HTR-8/SVneo (cell line): ENCODE results near the gene CEP55.

Source experiments
- DNase-seq: peaks from one replicate; pipeline ENCODE4 v3.0.0; 2011; ENCODE audit warnings: low spot score, mixed read lengths; ENCODE audit not compliant: insufficient read length
- FAIRE-seq: peaks from 2 replicates; lab custom pipeline; 2011; peaks lifted over from hg19 to GRCh38; lab: Jason Lieb, UNC

The CEP55 gene

DNA sequence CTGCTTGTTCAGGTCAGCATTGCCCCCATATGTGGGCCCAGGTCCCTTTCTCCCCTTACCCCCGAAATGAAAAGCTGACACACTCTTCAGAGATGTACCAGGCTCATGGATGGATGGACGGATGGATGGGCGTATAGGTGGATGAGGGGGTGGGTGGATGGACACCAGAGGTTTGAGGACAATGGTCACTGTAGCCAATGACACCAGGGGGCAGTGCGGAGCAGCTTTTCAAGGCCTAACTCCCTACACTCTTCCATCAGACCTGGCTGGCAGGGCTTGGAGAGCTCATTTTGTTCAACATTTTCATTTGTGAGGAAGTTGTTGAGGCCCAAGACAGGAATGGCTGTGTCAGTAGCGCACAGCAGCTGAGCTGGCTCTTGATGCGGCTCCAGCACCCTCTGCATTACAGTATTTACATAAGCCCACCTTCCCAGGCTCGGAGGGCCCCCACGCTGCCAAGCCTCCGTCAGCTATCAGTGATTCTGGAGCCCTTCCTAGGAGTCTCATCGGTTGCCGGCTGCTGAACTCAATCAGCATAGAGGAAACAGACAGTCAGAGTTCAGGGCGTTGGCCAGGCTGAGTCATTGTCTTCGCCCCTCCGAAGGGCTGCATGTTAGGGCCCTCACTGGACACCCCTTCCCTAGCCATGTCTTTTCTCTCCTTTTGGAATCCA lies 58.5 kb downstream of the CEP55 start:
- FAIRE-seq (peak; percentile 95), DNase-seq (peak; percentile 84)

DNA sequence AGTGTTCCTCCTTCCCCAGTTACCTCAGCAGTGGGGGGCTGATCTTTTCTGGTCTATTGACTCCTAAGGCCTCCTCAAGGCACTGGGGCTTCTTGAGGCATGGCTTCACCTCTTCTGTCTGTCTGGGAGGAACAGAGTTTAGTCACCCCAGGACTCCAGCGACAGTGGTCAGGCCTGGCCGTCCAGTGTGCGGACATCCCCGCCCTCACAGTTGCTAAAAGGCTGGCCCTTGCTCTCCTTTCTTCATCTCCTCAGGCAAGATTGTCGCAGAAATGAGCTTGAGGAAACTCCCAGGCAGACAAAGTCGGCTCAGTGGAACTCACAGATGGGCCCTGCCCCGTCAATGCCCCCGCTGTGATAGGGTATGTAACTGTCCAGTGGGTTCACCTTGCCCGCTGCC lies 63.1 kb downstream of the CEP55 start:
- DNase-seq (no peak), FAIRE-seq (no peak)

DNA sequence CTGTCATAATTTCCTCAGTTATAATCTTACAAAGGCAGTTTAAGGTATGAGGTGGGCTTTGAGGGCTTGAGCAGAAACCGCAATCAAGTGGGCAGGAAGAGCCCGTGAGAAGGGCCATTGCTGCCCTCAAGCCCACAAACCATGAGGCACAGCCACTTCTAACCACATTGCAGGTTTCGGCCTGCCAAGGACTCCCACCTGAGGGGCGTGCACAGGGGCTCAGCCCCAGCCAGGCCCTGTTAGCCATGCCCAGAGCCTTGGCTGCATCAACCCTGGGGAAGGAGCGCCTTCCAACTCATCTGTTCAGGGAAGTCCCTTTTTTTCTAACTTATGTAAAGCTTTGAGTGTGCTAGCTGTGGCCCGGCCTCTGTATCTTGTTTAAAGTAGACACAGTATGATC lies 64.1 kb downstream of the CEP55 start:
- FAIRE-seq (no peak), DNase-seq (no peak)

DNA sequence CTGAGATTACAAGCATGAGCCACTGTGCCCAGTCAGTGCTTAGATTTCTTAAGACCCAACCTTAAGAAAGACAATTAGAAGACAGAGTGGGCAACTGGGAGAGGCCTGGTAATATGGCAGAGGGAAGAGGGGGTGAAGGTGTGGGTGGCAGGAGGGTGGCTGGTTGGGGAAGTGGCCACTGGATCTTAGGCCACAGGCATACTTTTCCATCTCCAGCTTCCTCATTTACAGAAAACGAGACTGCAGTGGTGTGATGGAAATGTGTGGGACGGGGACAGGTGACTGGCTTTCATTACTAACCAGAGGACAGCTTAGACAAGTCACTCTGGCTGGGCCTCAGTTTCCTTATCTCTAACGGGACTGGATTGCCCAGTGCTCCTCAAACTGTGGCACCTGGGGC lies 69.0 kb downstream of the CEP55 start:
- DNase-seq (no peak), FAIRE-seq (no peak)

DNA sequence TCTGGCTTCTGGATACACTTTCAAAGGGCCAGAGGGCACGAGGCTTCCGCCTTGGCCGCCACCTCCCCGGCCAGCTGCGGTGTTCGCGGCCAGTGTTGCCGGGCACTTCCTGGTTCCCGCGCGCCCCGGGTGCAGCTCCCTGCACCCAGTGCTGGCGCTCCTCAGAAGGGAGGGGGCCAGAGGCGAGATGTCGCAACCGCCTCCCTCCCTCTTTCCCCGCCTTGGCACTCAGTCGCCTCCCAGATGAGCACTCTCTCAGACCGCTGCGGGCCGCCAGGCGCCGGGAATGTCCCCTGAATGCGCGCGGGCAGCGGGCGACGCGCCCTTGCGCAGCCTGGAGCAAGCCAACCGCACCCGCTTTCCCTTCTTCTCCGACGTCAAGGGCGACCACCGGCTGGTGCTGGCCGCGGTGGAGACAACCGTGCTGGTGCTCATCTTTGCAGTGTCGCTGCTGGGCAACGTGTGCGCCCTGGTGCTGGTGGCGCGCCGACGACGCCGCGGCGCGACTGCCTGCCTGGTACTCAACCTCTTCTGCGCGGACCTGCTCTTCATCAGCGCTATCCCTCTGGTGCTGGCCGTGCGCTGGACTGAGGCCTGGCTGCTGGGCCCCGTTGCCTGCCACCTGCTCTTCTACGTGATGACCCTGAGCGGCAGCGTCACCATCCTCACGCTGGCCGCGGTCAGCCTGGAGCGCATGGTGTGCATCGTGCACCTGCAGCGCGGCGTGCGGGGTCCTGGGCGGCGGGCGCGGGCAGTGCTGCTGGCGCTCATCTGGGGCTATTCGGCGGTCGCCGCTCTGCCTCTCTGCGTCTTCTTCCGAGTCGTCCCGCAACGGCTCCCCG lies 70.2 kb downstream of the CEP55 start, which contains the start of gene FFAR4:
Gene FFAR4, plus strand, starts transcription at position 231 of the 842 bp plus-strand sequence. Its CDS starts 56 bp downstream, at position 287.
- DNase-seq (peak; percentile 45), FAIRE-seq (peak; percentile 63)

DNA sequence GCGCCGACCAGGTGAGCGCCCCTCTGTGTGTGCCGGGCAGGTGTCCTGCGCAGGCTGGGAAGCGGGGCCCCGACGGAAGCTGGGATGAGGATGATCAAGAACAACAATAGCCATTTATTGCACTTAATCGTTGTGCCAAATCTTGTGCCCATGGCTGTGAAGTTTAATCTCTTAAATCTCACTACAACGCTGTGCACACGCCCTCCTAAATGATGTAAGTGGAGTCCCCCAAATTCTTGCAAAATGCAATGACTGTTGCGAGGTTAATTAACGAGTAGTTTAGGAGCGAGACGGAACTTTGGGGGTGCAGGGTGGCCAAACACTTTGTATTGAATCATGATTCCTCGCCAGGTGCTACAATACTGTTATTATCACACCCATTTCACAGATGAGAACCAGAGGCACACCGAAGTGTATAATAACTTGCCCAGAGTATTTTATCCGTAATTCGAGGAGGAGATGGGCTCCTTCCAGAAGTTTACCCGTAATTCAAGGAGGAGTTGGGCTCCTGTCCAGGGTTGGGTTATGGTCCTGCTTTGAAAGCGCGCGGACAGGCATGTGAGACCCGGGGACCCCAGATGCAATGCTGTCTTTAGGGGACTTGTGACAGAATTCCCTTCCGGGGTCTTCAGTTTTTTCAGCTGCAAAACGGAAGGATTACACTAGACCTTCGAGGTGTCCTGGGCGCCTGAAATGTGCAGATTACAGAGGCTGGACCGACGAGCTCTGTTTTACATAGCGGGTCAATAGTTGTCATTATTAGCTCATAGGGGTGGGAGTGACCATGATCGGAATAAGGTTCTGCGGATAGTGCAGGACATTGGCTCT lies 71.1 kb downstream of the CEP55 start:
- FAIRE-seq, result no peak

DNA sequence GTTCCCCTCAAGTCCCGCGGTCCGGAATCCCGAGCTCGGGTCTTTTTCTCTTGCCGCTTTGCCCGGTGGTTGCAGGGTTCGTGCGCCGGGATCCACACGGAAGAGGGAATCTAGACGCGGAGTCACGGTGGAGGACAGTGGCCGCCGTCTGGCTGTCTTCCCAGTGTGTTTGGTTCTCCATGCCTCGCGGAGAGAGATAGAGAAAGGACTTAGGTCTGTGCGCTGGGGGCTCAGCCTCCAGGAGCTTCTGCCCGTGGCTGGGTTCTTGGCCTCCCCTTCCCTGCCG lies 71.6 kb downstream of the CEP55 start:
- DNase-seq (no peak), FAIRE-seq (no peak)

More for the DNA sequence above, 71.1 kb downstream of the CEP55 start:
- no peak for DNase-seq

DNA sequence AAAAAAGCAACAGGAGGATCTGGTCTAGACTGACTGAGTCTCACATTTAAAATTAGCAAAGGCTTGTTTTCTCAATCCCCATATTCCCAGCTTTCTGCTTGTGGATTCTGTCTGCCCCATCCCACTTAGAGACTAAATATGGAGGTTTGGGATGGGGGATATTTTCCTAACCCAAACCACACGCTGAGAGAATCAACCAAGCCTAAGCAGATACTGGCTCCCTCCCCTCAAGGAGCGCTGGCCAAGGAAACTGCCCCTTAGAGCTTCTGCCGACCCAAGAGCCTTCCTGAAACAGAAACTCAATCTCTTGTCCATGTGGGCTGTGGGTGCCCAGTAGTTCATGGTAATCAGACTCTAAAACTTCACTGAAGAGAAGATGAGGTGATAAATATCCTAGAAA lies 74.0 kb downstream of the CEP55 start:
- FAIRE-seq (no peak), DNase-seq (no peak)

DNA sequence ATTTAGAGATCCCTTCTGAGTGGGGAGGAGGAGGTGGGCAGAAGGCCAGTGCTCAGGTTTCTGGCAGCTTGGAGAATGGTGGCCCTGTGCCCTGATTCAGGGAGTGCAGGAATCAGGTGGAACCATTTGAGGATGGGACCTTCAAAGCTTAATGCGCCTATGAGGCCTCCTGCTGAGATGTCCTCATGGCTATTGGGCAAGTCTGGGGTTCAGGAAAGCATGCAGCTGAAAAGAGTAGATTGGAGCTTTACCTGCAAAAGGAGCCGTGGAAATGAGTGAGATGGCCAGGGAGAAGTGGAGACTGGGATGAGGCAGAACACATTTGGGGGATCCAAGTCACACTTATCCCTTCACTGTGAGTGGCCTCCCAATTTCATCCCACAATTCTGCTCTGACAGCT lies 76.2 kb downstream of the CEP55 start:
- FAIRE-seq, result no peak
- DNase-seq, result no peak

DNA sequence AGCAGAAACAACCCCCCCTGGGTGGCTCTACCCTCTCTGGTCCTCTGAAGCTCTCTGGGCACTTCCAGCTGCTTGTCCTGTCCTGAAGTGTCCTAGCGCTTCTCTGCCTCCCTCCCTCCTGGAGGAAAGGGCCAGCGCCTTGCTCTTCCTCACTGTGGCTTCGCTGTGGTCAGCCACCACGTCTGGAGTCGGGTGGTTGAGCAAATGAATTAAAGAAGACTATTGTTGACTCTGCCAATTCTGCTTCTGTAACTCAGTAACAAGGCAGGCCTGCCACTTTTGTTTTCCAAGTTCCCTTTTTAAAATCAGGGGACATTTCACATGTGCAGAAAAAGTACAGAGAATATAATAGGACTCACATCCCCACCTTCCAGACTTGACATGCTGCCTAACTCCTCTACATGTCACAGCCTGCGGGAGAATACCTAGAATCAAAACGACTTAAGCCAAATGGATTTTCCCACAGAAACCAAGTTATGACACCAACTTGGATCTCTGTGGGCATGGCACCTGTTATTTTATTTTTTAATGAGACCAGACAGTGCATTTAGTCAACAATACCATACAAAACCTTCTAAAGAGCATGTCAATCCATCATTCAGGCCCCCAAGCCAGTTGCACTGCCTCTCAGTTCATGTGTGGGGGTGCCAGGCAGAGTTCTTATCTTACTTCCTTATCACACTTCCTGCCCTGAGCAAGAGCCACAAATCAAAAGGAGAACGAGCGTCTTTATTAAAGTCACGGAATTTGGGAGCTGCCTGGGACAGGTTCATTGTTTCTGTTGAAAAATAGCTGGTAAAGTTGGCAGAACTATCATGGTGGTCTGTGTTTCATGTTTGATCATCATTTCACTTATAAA lies 76.9 kb downstream of the CEP55 start:
- FAIRE-seq (no peak), DNase-seq (no peak)

DNA sequence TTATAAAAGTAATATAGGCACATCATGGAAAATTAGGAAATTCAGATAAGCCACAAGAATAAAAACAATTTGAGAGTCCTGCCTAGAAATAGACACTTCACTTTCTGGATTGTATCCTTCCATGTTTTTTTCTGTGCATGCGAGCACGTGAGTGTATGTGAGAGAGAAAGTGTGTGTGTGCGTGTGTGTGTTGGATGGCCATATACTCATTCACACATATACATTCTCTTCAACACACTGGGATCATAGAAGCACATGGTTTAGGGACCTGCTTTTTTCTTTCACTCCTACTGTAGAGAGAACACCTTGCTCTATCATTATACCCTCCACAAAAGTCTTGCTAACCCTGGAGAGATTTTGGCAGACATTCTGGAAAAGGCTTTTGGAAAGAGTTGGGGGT lies 77.5 kb downstream of the CEP55 start:
- FAIRE-seq (no peak), DNase-seq (no peak)

DNA sequence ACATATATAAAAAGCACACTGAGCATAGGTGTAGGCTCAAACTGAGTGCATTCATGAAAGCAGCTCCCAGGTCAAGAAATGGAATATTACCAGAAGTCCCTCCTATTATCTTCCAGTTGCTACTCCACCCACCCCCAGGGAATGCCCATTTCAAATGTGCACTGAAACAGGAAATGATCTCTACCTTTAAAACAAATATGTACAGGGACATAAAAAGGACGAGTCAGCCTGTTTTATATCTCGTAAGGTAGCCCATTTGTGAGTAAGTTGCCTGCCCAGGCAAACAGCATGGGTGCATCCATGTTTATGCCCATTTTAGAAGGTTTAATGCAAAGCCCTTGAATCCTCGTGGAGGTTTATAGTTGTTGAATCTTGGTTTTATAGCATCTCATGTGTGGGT lies 80.5 kb downstream of the CEP55 start:
- DNase-seq, result no peak

DNA sequence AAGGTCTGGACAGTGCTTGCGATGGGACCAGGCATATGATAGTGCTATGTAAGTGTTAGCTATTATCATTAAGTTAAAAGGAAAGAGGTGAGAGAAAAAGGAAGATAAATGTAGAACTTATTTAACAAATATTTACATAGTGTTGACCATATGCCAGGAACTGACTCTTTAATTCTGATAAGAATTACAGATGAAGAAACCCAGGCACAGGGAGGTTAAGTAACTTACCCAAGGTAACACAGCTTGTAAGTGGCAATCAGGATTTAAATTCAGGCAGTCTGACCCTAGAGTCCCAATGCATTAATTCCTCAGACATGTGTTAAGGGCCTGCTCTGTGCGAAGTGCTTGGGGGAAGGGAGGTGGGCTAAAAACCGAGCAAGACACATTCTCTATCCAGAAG lies 81.2 kb downstream of the CEP55 start:
- DNase-seq (no peak), FAIRE-seq (no peak)

More for the DNA sequence above, 80.5 kb downstream of the CEP55 start:
- FAIRE-seq, result no peak
